GM12801 (cell line): Measurements from ENCODE around the gene SHKBP1.

ENCODE experiments used
- CTCF ChIP-seq: IDR thresholded peaks from one replicate; pipeline ENCODE4 v1.5.1; 2011; ENCODE audit warnings: control low read depth; ENCODE audit not compliant: insufficient read length; ENCODE audit errors: extremely low read depth

Gene SHKBP1

GRCh38 chr19:40552848-40553247 is 23.8 kb upstream of the SHKBP1 start:
- no peak for TF ChIP-seq CTCF

GRCh38 chr19:40553885-40554857 is 22.5 kb upstream of the SHKBP1 start:
- no peak for TF ChIP-seq CTCF

GRCh38 chr19:40555978-40556689 is 20.5 kb upstream of the SHKBP1 start:
- no peak for TF ChIP-seq CTCF

GRCh38 chr19:40556953-40557530 is 19.6 kb upstream of the SHKBP1 start:
- TF ChIP-seq CTCF, result no peak

GRCh38 chr19:40559394-40559793 is 17.3 kb upstream of the SHKBP1 start:
- no peak for TF ChIP-seq CTCF

GRCh38 chr19:40560092-40560507 is 16.6 kb upstream of the SHKBP1 start:
- no peak for TF ChIP-seq CTCF

- TF ChIP-seq CTCF, result no peak
These were observed 14.7 kb upstream of the SHKBP1 start for GRCh38 chr19:40561947-40562346.
